ENCODE measurements around the gene PCDHB5.
"Not testable (repeated sequence)": the region's sequence is repeated elsewhere in the genome, so short reads cannot be mapped to it uniquely, and the experiment has no call there.

PCDHB5 gene

GRCh38 chr5:141127305-141127704 lies 7.7 kb upstream of the PCDHB5 start:
- H3K36me3 ChIP-seq (replicated peaks; ENCODE audit: low read depth, low read length), result no peaks in the 10 kb centered on the region
- H3K79me2 ChIP-seq (ENCODE audit: low read length), result no peaks in the 10 kb centered on the region
- no peak overlapping the region for H3K9ac ChIP-seq (ENCODE audit: low read length)
- TF ChIP-seq EZH2phosphoT487 (IDR thresholded peaks at IDR 0.05; ENCODE audit: low read depth) (no peak), CTCF (IDR thresholded peaks at IDR 0.05; ENCODE audit: low read depth, low read length) (no peak)
- H2AFZ ChIP-seq (ENCODE audit: low read depth, low read length), result no peak overlapping the region
- no peak overlapping the region for H3K27ac ChIP-seq (ENCODE audit: low read length)
- H3K27me3 ChIP-seq (ENCODE audit: low read depth, low read length), result no peaks in the 10 kb centered on the region
- H3K4me2 ChIP-seq (ENCODE audit: low read length), result no peak overlapping the region
- no peak overlapping the region for H3K4me3 ChIP-seq (ENCODE audit: low read length)
- no peaks in the 10 kb centered on the region for H3K4me1 ChIP-seq (ENCODE audit: low read length)
- no peaks in the 10 kb centered on the region for H3K9me3 ChIP-seq (ENCODE audit: insufficient read depth, low read length)
- no peaks in the 10 kb centered on the region for H4K20me1 ChIP-seq (ENCODE audit: insufficient read depth, low read length)

GRCh38 chr5:141135718-141136266 lies 786 bp downstream of the PCDHB5 start:
- H3K36me3 ChIP-seq (replicated peaks; ENCODE audit: low read depth, low read length), result no peaks in the 10 kb centered on the region
- H3K79me2 ChIP-seq (ENCODE audit: low read length), result no peaks in the 10 kb centered on the region
- no peak overlapping the region for H3K4me2 ChIP-seq (ENCODE audit: low read length)
- no peaks in the 10 kb centered on the region for H3K4me1 ChIP-seq (ENCODE audit: low read length)
- no peak overlapping the region for H2AFZ ChIP-seq (ENCODE audit: low read depth, low read length)
- H4K20me1 ChIP-seq (ENCODE audit: insufficient read depth, low read length), result no peaks in the 10 kb centered on the region
- no peaks in the 10 kb centered on the region for H3K27me3 ChIP-seq (ENCODE audit: low read depth, low read length)
- H3K9me3 ChIP-seq (ENCODE audit: insufficient read depth, low read length), result no peaks in the 10 kb centered on the region
- H3K9ac ChIP-seq (ENCODE audit: low read length), result no peak overlapping the region
- TF ChIP-seq CTCF (IDR thresholded peaks at IDR 0.05; ENCODE audit: low read depth, low read length), result no peak
- no peak overlapping the region for H3K4me3 ChIP-seq (ENCODE audit: low read length)
- no peak overlapping the region for H3K27ac ChIP-seq (ENCODE audit: low read length)

- not testable (repeated sequence) for H4K20me1 ChIP-seq (ENCODE audit: insufficient read depth, low read length); H3K4me3 ChIP-seq (ENCODE audit: low read length); H3K9ac ChIP-seq (ENCODE audit: low read length); H3K4me2 ChIP-seq (ENCODE audit: low read length); H3K79me2 ChIP-seq (ENCODE audit: low read length); H3K36me3 ChIP-seq (replicated peaks; ENCODE audit: low read depth, low read length); H2AFZ ChIP-seq (ENCODE audit: low read depth, low read length); H3K4me1 ChIP-seq (ENCODE audit: low read length); H3K27ac ChIP-seq (ENCODE audit: low read length); H3K27me3 ChIP-seq (ENCODE audit: low read depth, low read length); H3K9me3 ChIP-seq (ENCODE audit: insufficient read depth, low read length)
These were observed 2.3 kb downstream of the PCDHB5 start for GRCh38 chr5:141137346-141137745.

GRCh38 chr5:141149812-141150211 lies 14.8 kb downstream of the PCDHB5 start, which contains the start of gene PCDHB6:
TSS of gene PCDHB6 (plus strand) at chr5:141150057. CDS start at chr5:141150258, 201 bp downstream.
- Histone ChIP-seq H3K4me2 (ENCODE audit: low read length) (no peak within 1 kb of the TSS), H2AFZ (ENCODE audit: low read depth, low read length) (no peak within 1 kb of the TSS), H3K36me3 (replicated peaks; ENCODE audit: low read depth, low read length) (no peaks in the 10 kb centered on the region), H3K9ac (ENCODE audit: low read length) (no peak within 1 kb of the TSS), H3K27me3 (ENCODE audit: low read depth, low read length) (no peaks in the 10 kb centered on the region), H3K9me3 (ENCODE audit: insufficient read depth, low read length) (no peaks in the 10 kb centered on the region), H4K20me1 (ENCODE audit: insufficient read depth, low read length) (no peaks in the 10 kb centered on the region), H3K4me3 (ENCODE audit: low read length) (no peak within 1 kb of the TSS), H3K27ac (ENCODE audit: low read length) (no peak within 1 kb of the TSS), H3K79me2 (ENCODE audit: low read length) (no peaks in the 10 kb centered on the region), H3K4me1 (ENCODE audit: low read length) (no peaks in the 10 kb centered on the region)
- TF ChIP-seq CTCF (IDR thresholded peaks at IDR 0.05; ENCODE audit: low read depth, low read length), result no peak
- no peak for TF ChIP-seq EZH2phosphoT487 (IDR thresholded peaks at IDR 0.05; ENCODE audit: low read depth)

Data from OCI-LY3 (cell line).